NCI-H526 treated with DMSO at 0.1 percent for 48 hours (cell line): Measurements from ENCODE around the gene ATP11B.
A peak's percentile ranks its signal among the peaks of the same experiment; 100 is the strongest.
"Not testable (repeated sequence)": the region's sequence is repeated elsewhere in the genome, so short reads cannot be mapped to it uniquely, and the experiment has no call there.

Experiments
- DNase-seq: peaks from one replicate; lab custom pipeline; 2025; lab: John Stamatoyannopoulos, UW

Gene ATP11B

DNA sequence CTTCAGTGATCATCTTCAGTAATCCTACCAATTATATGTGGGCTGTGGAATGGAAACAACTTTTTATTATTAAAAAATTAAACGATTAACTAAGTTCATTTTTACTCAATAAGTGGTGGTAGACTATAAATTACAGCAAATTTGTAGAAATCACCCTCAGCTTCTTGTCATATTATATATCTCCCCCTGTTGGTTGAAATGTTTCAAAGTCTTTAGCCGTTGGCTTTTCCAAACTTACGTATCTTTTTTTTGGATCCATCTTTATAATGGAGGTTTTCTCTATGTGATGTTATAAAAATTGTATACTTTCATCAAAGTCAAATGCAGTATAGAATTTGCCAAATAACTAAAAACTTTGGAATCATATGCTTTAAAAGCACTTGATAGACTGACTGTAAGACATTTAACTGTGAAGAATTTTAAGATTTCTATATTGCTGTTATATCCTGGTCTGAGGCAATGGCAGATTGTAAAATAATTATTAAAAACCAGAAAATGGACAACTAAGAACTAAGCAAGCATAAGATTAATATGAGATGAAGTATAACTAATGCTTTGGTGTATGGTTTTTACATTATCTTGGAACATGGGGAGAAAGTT lies 44.7 kb downstream of the ATP11B start:
- DNase-seq: peak; percentile 2

DNA sequence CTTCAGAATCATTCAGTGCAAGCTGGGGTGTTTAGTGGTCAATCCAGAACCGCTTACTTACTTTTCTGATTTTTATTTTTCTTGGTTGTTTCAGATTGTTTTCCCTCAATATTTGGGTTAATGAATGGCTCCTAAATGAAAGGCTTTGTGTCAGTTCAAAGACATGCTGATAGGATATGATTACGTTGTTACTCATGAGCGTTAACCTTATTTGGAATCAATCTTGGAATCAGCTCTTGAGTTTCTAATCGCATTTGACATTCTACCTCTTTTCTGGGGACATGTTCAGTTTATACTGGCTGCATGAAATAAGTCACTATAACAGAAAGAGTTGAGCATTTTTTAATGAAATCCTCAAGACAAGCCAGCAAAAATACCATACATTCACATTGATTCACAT lies 50.2 kb downstream of the ATP11B start:
- no peak for DNase-seq

DNA sequence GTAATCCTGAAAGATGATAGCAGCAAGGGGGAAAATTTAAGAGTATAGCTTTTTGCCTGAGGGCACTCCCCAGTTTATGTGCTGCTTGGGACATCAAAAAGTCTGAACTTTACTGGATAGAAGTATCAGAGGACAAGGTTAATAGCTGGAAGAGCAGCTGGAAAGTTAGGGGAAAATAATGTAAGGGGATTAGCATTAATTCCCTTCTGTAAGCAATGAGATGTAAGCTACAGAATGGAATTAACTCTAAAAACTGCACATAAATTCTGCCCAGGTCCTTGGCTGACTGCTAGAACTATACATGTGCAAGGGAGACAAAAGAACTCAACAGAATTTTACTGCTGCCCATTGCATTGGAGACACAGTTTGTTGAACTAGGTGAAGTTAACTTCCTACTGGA lies 55.6 kb downstream of the ATP11B start:
- DNase-seq: no peak

DNA sequence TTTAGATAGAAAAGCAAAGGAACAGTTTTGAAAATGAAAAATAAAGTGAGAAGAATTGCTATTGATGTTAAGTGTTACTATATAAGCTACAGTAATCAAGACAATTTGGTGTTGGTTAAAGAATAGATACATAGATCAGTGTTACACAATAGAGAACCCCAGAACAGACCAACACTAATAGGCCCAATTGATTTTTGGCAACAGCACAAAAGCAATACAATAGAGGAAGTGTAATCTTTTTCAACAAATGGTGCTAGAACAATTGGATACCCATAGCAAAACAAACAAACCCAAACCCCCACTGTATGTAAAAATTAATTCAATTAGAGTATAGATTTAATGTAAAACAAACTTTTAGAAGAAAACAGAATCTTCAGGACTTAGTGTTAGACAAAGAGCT lies 61.8 kb downstream of the ATP11B start:
- DNase-seq: no peak

DNA sequence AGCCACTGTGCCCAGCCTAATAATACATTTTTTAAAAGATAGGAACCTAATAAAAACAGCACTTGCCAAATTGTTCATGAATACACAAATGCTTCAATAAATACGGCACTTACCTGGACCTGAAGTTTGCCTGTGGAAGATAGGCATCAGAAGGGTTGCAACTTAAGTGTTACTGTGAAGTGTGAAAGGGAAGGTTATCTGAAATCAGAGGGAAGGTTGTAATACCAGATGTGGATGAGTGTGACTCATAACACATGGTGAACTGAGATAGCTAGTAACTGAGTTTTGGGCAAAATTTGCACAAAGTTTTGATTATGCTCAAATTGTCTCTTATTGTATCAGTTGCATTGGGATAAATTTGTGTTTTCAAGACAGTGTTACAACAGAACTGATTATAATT lies 68.0 kb downstream of the ATP11B start:
- DNase-seq: no peak

DNA sequence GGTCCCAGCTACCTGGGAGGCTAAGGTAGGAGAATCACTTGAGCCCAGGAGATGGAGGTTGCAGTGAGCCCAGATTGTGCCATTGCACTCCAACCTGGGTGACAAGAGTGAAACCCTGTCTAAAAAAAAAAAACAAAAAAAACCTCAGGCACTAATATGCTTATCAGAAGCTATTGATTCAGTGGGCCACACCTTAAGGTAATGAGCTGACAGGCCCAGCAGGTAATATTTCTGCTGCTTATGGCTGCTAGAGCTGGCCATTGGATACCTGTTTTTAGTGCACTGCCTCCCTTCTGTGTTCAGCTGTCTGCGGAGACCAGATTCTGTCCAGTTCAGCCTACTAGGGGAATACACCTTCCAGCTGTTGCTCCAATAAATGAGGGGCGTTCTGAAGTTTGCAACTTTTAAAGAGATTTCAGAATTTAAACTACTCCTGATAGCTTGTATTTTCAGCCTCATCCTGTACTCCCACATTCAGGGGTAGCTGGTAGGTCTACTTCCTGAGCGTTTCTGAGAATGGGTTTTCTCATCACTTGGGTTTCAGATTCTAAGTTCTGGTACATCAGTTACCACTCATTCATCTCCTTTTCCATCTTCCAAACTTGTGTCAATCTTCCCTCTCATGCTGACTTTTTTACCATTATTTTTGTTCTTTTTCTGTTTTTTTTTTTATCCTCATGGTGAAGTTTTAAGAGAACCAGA lies 69.0 kb downstream of the ATP11B start:
- no peak for DNase-seq

DNA sequence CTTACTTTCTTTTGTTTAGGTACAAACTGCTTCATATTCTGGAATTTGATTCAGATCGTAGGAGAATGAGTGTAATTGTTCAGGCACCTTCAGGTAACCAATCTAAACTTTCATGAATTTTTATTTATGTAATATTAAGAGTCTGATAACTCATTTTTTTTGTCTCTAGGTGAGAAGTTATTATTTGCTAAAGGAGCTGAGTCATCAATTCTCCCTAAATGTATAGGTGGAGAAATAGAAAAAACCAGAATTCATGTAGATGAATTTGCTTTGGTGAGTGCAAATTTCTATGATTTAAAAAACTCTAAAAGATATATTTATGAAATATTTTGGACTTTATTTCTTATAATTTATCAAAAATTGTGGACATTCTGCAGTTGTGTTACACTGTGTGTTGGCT lies 75.8 kb downstream of the ATP11B start:
- no peak for DNase-seq

DNA sequence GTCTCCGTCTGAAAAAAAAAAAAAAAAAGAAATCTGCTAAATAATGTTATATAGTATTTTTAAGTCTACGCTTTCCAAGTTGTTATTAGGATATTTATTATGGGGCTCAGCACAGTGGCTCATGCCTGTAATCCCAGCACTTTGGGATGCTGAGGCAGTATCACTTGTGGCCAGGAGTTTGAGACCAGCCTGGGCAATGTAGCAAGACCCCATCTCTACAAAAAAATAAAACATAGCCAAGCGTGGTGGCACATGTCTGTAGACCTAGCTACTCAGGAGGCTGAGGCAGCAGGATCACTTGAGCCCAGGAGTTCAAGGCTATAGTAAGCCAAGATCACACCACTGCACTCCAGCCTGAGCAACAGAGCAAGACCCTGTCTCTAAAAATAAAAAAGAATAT lies 77.6 kb downstream of the ATP11B start:
- not testable (repeated sequence) for DNase-seq

DNA sequence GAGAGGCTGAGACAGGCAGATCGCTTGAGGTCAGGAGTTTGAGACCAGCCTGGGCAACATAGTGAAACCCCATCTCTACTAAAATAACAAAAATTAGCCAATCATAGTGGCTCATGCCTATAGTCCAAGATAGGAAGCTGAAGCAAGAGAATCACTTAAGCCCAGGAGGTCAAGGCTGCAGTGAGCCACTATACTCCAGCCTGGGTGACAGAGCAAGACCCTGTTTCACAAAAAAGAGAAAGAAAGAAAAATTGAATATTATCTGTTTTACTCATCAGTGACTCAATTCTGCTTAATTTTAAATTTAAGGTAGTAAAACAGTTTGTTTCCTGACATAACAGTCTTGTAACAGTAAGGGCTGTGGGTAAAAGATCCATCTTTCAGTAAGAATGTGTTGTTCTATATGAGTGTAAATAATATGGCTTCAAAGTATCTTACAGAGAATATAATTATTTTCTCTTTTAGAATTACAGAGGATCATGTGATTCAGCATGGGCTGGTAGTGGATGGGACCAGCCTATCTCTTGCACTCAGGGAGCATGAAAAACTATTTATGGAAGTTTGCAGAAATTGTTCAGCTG lies 85.8 kb downstream of the ATP11B start:
- DNase-seq: no peak

DNA sequence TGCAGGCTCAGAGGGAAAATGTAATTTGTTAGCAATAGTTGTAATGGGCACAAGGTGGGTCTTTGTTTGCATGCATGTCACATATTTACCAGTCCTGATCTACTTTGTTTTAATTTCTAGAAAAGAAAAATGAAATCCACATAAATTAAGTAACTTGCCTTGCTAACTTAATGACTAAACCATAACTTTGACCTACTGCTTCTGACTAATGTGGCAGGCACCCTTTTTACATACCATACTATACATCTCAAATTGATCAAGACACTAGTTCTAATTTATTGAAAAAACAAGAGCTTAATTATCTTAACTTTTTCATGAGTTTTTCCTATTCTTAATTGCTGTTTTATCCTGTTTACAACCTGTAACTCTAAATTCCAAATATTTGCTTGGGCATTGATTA lies 93.2 kb downstream of the ATP11B start:
- DNase-seq: no peak

DNA sequence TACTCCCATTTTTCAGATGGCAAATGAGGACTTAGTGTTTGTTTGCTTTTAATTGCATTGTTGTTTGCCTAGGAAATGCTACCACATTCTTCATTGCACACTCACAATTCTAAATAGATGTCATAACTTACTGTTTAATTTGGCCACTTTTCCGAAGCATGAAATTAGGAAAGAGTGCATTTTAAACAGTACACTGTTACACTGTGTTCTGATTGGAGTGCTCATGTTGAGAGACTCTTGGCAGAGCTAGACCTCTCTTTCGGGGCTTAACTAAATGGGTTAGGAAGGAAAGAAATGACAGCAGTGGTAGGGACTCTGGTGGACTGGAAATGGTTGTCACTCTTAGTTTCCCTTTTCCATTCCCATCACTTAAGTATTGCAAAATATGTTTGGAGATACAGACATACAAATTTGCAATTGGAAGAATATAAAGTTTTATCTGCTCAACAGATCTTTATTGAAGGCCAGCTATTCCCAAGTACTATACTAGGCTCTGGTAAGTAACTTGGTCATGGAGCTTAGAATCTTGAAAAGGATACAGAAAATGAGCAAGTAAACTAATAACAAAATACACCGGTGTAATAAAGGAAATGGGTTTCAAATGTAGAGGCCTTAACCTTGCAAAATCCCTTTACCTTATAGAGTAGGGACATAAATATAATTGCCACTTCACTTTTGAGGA lies 96.8 kb downstream of the ATP11B start:
- DNase-seq: no peak

DNA sequence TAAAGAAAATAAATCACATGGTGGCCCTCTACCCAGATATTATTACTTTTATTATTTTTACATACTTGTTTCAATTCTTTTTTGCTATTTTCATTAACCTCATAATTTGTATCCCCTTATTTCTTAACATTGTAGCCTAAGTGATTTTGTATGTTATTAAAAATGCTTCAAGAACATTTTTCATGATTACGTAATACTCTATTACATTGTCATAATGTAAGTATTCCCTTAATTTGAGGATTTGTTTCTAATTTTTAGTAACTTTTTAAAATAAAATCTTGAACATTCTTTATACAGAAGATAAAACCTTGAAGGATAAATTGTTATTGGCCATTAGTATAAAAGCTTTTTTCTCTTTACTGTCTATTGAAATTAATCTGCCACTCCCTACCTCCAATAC lies 98.1 kb downstream of the ATP11B start:
- no peak for DNase-seq

DNA sequence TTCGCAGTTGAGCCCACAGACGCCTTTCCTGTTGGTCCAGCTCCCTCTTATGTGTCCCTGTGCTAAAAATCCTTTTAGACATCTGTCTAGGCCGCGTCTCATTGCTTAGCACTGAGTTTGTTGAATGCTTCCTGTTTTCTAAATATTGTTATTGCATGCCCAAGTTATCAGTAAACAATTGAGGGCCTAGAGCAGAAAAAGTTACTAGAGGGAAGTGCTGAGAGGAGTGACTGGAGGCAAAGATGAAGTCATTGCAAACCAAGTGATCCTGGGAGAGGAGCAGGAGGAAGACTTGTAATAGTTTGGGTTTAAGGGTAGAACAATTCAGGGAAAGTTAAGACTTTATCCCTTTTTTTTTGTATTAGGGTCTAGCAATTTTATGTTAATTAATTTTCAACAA lies 98.9 kb downstream of the ATP11B start:
- DNase-seq: no peak

DNA sequence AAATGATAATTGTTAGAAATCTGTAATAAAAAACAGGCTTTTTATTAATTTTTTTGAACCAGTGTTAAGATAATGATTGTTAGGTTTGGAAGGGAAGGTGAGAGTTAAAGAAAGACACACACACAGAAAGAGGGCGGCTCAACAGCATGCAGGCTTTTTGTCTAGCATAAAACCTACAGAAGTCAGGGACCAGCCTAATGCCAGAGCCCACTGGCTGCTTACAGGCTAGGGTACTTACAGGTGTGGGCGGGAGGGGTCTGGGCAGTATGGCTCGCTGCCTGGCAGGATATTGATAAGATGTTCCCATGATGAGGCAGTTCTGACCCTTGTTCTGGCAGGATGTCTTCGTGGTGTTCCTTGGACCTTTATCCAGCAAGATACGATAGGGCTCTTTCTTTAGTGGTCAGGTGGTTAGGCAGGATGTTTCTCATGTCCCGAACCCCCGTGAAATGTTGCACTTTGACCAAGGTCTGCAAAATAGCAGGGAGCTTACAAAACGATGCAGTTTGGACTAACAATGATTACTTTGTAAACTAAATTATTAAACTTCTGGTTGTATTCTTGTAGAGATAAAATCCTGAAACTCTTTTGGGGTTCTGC lies 102.3 kb downstream of the ATP11B start:
- no peak for DNase-seq

DNA sequence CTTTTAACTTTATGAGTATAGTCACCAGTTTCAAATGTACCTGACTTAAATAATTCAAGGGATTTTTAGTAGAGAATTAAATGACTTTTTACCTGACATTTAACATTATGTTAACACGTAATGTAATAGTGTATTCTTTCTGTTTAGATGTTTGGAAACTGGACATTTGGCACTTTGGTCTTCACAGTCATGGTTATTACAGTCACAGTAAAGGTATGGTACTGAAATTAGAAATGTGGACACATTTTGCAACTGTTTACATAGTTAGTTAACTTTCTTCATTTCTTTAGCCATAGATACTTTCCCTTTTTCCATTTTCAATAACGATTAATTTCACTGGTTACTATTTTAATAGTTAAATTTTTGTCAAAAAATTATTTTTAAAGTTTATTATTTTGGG lies 103.2 kb downstream of the ATP11B start:
- no peak for DNase-seq

DNA sequence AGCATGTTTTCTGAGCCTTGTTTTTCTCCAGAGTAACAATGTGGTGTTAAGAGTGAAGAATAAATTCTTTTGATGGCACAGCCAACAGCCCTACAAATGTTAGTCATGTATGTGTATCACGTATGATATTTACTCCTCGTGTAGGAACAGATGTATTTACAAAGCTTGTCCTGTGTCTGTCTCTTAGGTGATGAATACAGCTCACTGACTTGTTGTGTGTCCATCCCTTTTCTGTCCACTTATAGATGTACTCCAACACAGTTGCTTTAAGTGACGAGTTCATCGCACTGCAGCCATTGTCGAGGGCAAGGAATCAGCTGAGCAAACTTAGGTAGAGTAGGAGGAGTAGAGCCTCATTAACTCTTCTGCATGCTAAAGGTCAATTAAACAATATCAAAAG lies 108.9 kb downstream of the ATP11B start:
- DNase-seq: no peak

DNA sequence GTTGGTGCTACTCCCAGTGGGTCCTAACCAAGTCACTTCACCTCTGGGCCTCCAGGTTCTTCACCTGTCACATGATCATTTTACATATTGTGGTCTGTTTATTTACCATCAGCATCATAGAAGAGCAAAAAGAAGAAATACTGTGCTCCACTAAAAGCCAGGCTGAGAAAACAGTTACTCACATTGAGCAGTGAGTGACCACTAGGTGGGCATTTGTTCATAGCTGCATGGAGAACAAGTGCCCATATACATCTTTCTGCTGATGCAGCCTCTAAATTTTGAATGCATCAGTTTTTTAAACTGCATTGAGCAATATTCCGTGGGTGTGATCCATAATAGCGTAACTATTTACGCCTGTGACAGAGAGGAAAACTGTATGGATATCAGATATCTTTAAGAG lies 110.9 kb downstream of the ATP11B start:
- no peak for DNase-seq

DNA sequence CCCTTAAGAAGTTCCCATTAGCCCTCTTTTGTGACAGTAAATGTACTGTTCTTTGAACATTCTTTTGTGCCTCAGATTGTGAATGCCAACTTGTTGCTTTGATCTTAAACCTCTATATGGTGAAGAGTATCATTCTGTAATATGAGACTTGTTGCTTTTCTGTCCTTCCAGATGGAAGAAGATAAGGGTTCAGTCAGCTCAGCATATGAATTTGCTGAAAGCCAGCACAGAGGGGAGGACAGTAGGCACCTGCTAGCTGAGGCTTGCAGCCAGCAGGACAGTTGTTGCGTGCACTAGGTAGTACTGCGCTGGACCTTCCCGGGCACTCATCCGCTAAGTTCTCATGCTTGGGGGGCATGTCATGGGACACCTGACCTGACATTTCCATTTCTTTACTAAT lies 112.3 kb downstream of the ATP11B start:
- no peak for DNase-seq

DNA sequence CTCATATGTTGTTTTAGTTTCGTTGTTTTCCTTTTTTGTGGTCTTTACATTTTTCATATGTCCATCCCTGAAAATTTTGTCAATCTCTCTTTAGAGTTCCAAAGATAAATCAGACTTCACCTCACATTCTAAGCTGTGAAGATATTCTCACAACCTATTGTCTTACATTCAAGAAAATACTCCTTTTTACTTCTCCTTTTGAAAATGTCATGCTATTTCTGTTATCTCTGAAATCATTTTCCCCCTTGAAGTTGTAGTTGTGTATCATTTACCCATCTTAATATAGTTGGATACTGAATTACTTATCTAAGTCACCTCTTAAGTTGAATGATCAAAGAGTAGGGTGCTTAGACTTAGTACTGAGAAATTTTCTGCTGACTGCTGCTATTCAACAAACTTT lies 112.7 kb downstream of the ATP11B start:
- DNase-seq: no peak

DNA sequence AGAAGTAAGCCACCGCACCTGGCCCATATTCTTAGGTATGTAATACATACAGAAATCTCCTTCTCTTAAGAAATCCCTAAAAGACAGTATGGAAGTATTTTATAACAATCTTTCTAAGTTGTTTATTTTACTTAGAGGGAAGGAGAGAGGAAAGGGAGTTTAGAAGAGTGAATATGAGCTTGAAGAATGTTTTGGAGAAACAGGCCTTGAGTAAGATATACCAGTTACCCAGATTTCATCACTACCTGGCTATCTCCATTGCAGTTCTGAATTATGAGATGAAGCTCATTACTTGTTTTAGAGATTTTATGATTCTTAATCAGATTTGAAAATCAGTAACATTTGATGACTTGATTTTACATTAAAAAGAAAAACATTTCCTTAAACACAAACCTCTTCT lies 115.2 kb downstream of the ATP11B start:
- DNase-seq: no peak

DNA sequence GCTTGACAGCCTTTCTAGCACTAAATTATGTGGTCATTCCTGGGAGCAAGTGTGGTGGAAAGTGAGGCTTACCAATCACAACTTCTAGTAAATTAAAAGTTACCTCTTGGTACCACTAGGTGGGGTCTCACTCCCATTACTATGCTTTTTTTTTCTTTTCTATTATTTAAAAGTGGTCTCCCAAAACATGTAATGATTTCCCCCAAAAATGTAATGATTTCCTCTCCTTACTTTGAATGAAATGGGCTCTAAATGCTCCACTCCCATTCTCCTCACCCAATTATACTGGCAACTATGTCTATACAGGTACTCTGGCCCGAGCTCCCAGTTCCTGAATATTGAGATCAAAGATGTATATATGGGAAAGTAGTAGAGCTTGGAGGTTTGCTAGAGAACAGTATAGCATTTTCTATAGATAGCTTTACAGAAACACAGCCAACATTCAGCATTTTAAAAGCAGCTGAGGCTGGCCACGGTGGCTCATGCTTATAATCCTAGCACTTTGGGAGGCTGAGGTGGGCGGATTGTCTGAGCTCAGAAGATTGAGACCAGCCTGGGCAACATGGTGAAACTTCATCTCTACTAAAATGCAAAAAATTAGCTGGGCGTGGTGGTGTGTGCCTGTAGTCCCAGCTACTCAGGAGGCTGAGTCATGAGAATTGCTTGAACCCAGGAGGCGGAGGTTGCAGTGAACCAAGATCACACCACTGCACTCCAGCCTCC lies 116.2 kb downstream of the ATP11B start:
- no peak for DNase-seq
